K562 treated with DMSO at 1 percent for 48 hours (cell line): ENCODE data around the gene CDC42EP1. TPM values are rescaled to one million over a fixed set of nuclear protein-coding genes. Genes with fewer than 3 reads are reported as not detected.

ENCODE experiments used
- total RNA-seq: library from RNA; unstranded; fragments of 300-600 nt; gene quantifications from 2 replicates; pipeline ENCODE4 v1.2.3, GENCODE V29; 2022; ENCODE audit warnings: low replicate concordance; ENCODE audit errors: extremely low read depth

Gene CDC42EP1
- total RNA-seq, result not detected in 2 replicates

GRCh38 chr22:37559901-37560607 is at the start of gene CDC42EP1:
Gene CDC42EP1, plus strand, starts transcription at chr22:37560480. Its CDS starts 5,870 bp downstream, at chr22:37566350.

GRCh38 chr22:37519268-37520195 is 40.7 kb upstream of the CDC42EP1 start, which contains the start of gene CARD10:
Gene CARD10, minus strand, starts transcription at chr22:37519415. Its CDS starts 215 bp downstream, at chr22:37519200.

DNA sequence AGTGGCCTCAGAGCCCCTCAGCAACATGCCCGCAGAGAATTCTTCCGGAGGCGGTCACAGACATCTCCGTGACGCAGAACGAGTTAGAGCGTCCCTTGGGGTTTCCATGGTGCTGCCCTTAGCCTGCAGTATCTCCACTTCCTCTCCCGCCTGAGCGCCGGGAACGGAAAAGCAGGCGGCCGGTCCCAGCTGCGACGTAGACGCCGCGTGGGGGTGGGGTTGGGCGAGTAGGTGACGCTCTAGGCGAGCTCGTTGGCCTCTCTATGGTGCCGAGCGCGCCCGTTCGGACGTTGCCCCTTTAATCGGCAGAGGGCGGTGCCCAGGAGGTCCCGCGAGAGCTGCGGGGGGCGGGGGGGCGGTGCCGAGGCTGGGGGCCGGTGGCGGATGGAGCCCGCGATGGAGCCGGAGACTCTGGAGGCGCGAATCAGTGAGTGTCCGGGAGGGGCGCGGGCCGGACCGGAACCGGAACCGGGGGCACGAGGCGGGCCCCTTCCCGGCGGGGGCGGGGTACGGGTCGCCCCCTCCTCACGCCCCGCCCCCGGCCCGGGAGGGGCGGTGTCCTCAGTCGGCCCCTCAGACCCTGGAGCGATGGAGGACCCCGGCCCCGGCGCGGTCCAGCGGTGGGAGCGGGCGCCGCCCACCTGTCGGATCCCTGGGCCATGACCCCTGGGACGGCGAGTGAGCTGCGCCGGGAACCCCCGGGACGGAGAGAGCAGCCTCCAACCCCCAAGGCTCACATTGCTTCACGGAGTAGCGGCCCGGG is 48.4 kb downstream of the CDC42EP1 start, which contains the start of gene GGA1:
TSS of gene GGA1 (plus strand) at position 358 of the 763 bp plus-strand sequence. CDS start at position 385, 27 bp downstream.

Other genes starting within 250 kb of the CDC42EP1 start
- gene ELFN2, start 133.0 kb upstream of the CDC42EP1 start, total RNA-seq, result not detected in 2 replicates
- gene MFNG, start 74.1 kb upstream of the CDC42EP1 start, total RNA-seq, result not detected in 2 replicates
- gene CARD10, start 41.1 kb upstream of the CDC42EP1 start, total RNA-seq, result not detected in 2 replicates
- gene LGALS2, start 19.6 kb downstream of the CDC42EP1 start, total RNA-seq, result not detected in 2 replicates
- not detected in 2 replicates for gene GGA1, start 48.4 kb downstream of the CDC42EP1 start, total RNA-seq
- gene SH3BP1, start 79.2 kb downstream of the CDC42EP1 start, total RNA-seq, result not detected in 2 replicates
- gene PDXP, start 98.2 kb downstream of the CDC42EP1 start, total RNA-seq, result not detected in 2 replicates
- not detected in 2 replicates for gene LGALS1, start 115.2 kb downstream of the CDC42EP1 start, total RNA-seq
- not detected in 2 replicates for gene NOL12, start 125.9 kb downstream of the CDC42EP1 start, total RNA-seq
- not detected in 2 replicates for gene TRIOBP, start 136.6 kb downstream of the CDC42EP1 start, total RNA-seq
- not detected in 2 replicates for gene GCAT, start 247.5 kb downstream of the CDC42EP1 start, total RNA-seq